Hepatocyte (in vitro differentiated cells): ENCODE data around the gene SLC26A1.

Source experiments
- CTCF ChIP-seq: fragments of 200-600 bp; sonication (generic); IDR thresholded peaks from 2 replicates; pipeline ENCODE4 v1.5.1; 2016; ENCODE audit warnings: antibody characterized with exemption, mild to moderate bottlenecking; ENCODE audit not compliant: poor library complexity
- EZH2 ChIP-seq: fragments of 200-600 bp; sonication (generic); IDR thresholded peaks from 2 replicates; pipeline ENCODE4 v1.6.1; 2016; ENCODE audit warnings: antibody characterized with exemption, mild to moderate bottlenecking, borderline replicate concordance
- EZH2phosphoT487 ChIP-seq: fragments of 200-600 bp; sonication (generic); IDR thresholded peaks from one replicate; pipeline ENCODE4 v1.6.1; 2018; ENCODE audit warnings: antibody characterized with exemption, mild to moderate bottlenecking, low read depth, moderate library complexity; ENCODE audit not compliant: unreplicated experiment, severe bottlenecking

GRCh38 chr4:1019729-1020470, 26.7 kb upstream of the SLC26A1 start:
- TF ChIP-seq CTCF (no peak), EZH2 (no peak), EZH2phosphoT487 (no peak)
